H9 (cell line): ENCODE results near the gene BNIP5. TPM values are rescaled to one million over a fixed set of nuclear protein-coding genes. Genes with fewer than 3 reads are reported as not detected.

Experiments
- DNase-seq: peaks from one replicate; pipeline ENCODE4 v3.0.0-alpha.2; 2017
- H2AFZ ChIP-seq: one replicate; pipeline ENCODE4 v1.6.1; 2013; ENCODE audit warnings: mild to moderate bottlenecking, low read length, control low read depth, moderate library complexity
- H2AK5ac ChIP-seq: 2 replicates; pipeline ENCODE4 v1.6.1; 2013; ENCODE audit warnings: low read length, control low read depth, mixed read lengths; ENCODE audit not compliant: insufficient read length
- H2BK120ac ChIP-seq: one replicate; pipeline ENCODE4 v1.6.1; 2013; ENCODE audit warnings: low read depth, mild to moderate bottlenecking, low read length, control low read depth, inconsistent platforms; ENCODE audit not compliant: poor library complexity, severe bottlenecking
- H2BK12ac ChIP-seq: 2 replicates; pipeline ENCODE4 v1.6.1; 2013; ENCODE audit warnings: low read length, control low read depth, mixed read lengths, low read depth; ENCODE audit not compliant: insufficient read length
- H2BK15ac ChIP-seq: 2 replicates; pipeline ENCODE4 v1.6.1; 2013; ENCODE audit warnings: low read depth, low read length, control low read depth
- H2BK20ac ChIP-seq: one replicate; pipeline ENCODE4 v1.6.1; 2013; ENCODE audit warnings: low read depth, mild to moderate bottlenecking, low read length, control low read depth, inconsistent platforms; ENCODE audit not compliant: poor library complexity, severe bottlenecking
- H2BK5ac ChIP-seq: 2 replicates; pipeline ENCODE4 v1.6.1; 2013; ENCODE audit warnings: low read length, control low read depth, mixed read lengths; ENCODE audit not compliant: insufficient read length
- H3K14ac ChIP-seq: 2 replicates; pipeline ENCODE4 v1.6.1; 2013; ENCODE audit warnings: low read length, control low read depth; ENCODE audit not compliant: insufficient read depth
- H3K18ac ChIP-seq: 2 replicates; pipeline ENCODE4 v1.6.1; 2013; ENCODE audit warnings: low read depth, mild to moderate bottlenecking, mixed read lengths, low read length, control low read depth; ENCODE audit not compliant: insufficient read length
- H3K23ac ChIP-seq: 2 replicates; pipeline ENCODE4 v1.6.1; 2013; ENCODE audit warnings: low read length, control low read depth, mixed read lengths, low read depth; ENCODE audit not compliant: insufficient read length
- H3K23me2 ChIP-seq: 2 replicates; pipeline ENCODE4 v1.6.1; 2013; ENCODE audit warnings: low read depth, mild to moderate bottlenecking, mixed read lengths, low read length, control low read depth; ENCODE audit not compliant: insufficient read length, poor library complexity, severe bottlenecking
- H3K27ac ChIP-seq: 2 replicates; pipeline ENCODE4 v1.5.1; 2013; ENCODE audit warnings: low read length, control low read depth, mixed read lengths, low read depth; ENCODE audit not compliant: insufficient read length
- H3K27me3 ChIP-seq: 2 replicates; pipeline ENCODE4 v1.6.1; 2013; ENCODE audit warnings: low read length, control low read depth, inconsistent platforms; ENCODE audit not compliant: insufficient read depth
- H3K4ac ChIP-seq: 2 replicates; pipeline ENCODE4 v1.6.1; 2013; ENCODE audit warnings: low read depth, mild to moderate bottlenecking, control low read depth, inconsistent platforms, low read length, moderate library complexity
- H3K4me1 ChIP-seq: 2 replicates; pipeline ENCODE4 v1.6.1; 2013; ENCODE audit warnings: low read length, control low read depth, inconsistent platforms; ENCODE audit not compliant: insufficient read depth
- H3K4me2 ChIP-seq: 2 replicates; pipeline ENCODE4 v1.6.1; 2013; ENCODE audit warnings: low read length, control low read depth, mixed read lengths; ENCODE audit not compliant: insufficient read length, insufficient read depth
- H3K56ac ChIP-seq: 2 replicates; pipeline ENCODE4 v1.6.1; 2013; ENCODE audit warnings: low read depth, mild to moderate bottlenecking, mixed read lengths, low read length, control low read depth; ENCODE audit not compliant: insufficient read length
- H3K79me1 ChIP-seq: 2 replicates; pipeline ENCODE4 v1.6.1; 2013; ENCODE audit warnings: low read depth, mild to moderate bottlenecking, moderate library complexity, low read length, control low read depth, inconsistent platforms; ENCODE audit not compliant: insufficient read depth, poor library complexity, severe bottlenecking
- H3K79me2 ChIP-seq: 2 replicates; pipeline ENCODE4 v1.6.1; 2013; ENCODE audit warnings: low read length, control low read depth, inconsistent platforms; ENCODE audit not compliant: insufficient read depth
- H3K9ac ChIP-seq: 2 replicates; pipeline ENCODE4 v1.6.1; 2013; ENCODE audit warnings: low read length, control low read depth, mixed read lengths; ENCODE audit not compliant: insufficient read length; ENCODE audit errors: extremely low read depth
- H3K9me3 ChIP-seq: one replicate; pipeline ENCODE4 v1.6.1; 2013; ENCODE audit warnings: low read depth, low read length, inconsistent platforms; ENCODE audit not compliant: control insufficient read depth
- H3T11ph ChIP-seq: one replicate; pipeline ENCODE4 v1.6.1; 2013; ENCODE audit warnings: mild to moderate bottlenecking, low read length, control low read depth, inconsistent platforms
- H4K20me1 ChIP-seq: one replicate; pipeline ENCODE4 v1.6.1; 2013; ENCODE audit not compliant: control insufficient read depth, insufficient read length, insufficient read depth
- H4K5ac ChIP-seq: 2 replicates; pipeline ENCODE4 v1.6.1; 2013; ENCODE audit warnings: low read depth, mild to moderate bottlenecking, mixed read lengths, low read length, control low read depth; ENCODE audit not compliant: insufficient read length
- H4K8ac ChIP-seq: replicated peaks from 2 replicates; pipeline ENCODE4 v1.6.1; 2013; ENCODE audit warnings: low read length, control low read depth, mixed read lengths, low read depth; ENCODE audit not compliant: insufficient read length
- H4K91ac ChIP-seq: 2 replicates; pipeline ENCODE4 v1.6.1; 2013; ENCODE audit warnings: low read depth, mild to moderate bottlenecking, moderate library complexity, mixed read lengths, low read length, control low read depth; ENCODE audit not compliant: insufficient read length
- H3K27ac Mint-ChIP-seq, 3 experiments: 2 replicates in 2 of 3; 3 replicates in 1 of 3; pipeline ENCODE4 v1.8.0; 2020 to 2021; ENCODE audit warnings: mixed read lengths in 3 of 3, mild to moderate bottlenecking in 1 of 3, moderate library complexity in 1 of 3
- H3K27me3 Mint-ChIP-seq: 2 replicates; pipeline ENCODE4 v1.8.0; 2021; ENCODE audit warnings: low read depth, mild to moderate bottlenecking, moderate library complexity, mixed read lengths
- H3K36me3 Mint-ChIP-seq, 3 experiments: 2 replicates in 2 of 3; 3 replicates in 1 of 3; pipeline ENCODE4 v1.8.0; 2020 to 2021; ENCODE audit warnings: low read depth in 3 of 3, mixed read lengths in 3 of 3; ENCODE audit not compliant: insufficient read depth in 1 of 3
- H3K4me1 Mint-ChIP-seq, 2 experiments: 2 replicates each; pipeline ENCODE4 v1.8.0; 2020; ENCODE audit warnings: mixed read lengths in 2 of 2
- H3K4me3 Mint-ChIP-seq, 2 experiments: 2 replicates in 1 of 2; 3 replicates in 1 of 2; pipeline ENCODE4 v1.8.0; 2020 to 2021; ENCODE audit warnings: mild to moderate bottlenecking in 2 of 2, mixed read lengths in 2 of 2, moderate library complexity in 1 of 2
- H3K9me3 Mint-ChIP-seq, 2 experiments: 2 replicates in 1 of 2; 3 replicates in 1 of 2; pipeline ENCODE4 v1.8.0; 2020; ENCODE audit warnings: mild to moderate bottlenecking in 2 of 2, mixed read lengths in 2 of 2, moderate library complexity in 1 of 2
- WGBS: extraction: QIAGEN DNeasy Blood & Tissue Kit; methylation state at CpG from one replicate; pipeline ENCODE4 v1.1.7; 2013; ENCODE audit warnings: missing lambda C conversion rate, low lambda C conversion rate, mixed read lengths; ENCODE audit not compliant: insufficient read length; ENCODE audit errors: extremely low coverage; 5-methylcytosine and 5-hydroxymethylcytosine counted together
- total RNA-seq: library from RNA; stranded (reverse); gene quantifications from 2 replicates; pipeline ENCODE4 v1.2.1, GENCODE V29; 2021
- TF ChIP-seq, protein P1 (sequence below): fragments of 200-600 bp; sonication (generic); conservative IDR thresholded peaks from 3 replicates; pipeline ENCODE4 v1.8.0; 2021; ENCODE audit warnings: antibody characterized with exemption, mild to moderate bottlenecking

BNIP5 gene
- total RNA-seq, 1 experiment from 2014 or later = not detected

DNA sequence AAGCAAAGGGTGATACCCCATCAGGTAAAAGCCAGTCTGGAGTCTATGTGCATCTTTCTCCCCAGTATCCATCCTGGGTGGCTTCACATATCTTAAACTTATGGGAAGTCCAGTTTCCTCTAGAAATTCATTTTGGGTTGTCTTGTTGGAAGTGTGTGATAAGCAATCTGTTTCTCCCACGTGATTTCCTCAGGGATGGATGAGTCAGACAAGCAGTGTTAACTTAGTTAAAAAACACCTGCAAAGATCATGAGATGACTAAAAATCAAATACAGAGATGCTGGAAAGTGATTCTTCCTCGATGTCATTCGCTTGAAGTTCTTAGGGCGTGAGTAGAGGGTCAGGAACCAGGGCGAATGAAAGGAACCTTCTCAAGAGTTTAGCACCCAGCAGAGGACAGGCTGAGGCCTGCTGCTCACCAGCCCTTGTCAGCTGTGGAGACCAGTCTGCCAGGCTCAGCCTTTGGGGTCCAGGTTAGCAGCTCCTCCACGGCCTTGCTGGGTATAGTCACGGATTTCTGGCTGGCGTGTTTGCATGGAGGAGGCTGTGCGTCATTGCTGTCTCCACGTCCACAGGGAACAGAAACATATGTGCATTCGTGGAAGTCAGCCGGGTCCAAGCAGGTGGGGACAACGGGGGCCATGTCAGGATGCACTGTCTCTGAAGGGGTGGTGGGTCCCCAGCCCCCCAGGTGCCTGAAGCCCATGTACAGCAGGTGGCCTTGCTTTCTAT is 69.6 kb downstream of the BNIP5 start:
- Histone ChIP-seq H3K4me2 (no peak overlapping the region), H3K9me3 (no peaks in the 10 kb centered on the region), H4K8ac (no peak overlapping the region), H3K79me2 (no peaks in the 10 kb centered on the region), H3T11ph (no peak overlapping the region), H3K27me3 (no peaks in the 10 kb centered on the region), H4K5ac (no peak overlapping the region), H3K27ac (no peak overlapping the region), H2BK20ac (no peak overlapping the region), H3K4ac (no peak overlapping the region), H2AFZ (no peak overlapping the region), H2BK120ac (no peak overlapping the region), H2BK5ac (no peak overlapping the region), H2BK15ac (no peak overlapping the region), H4K91ac (no peak overlapping the region), H3K9ac (no peak overlapping the region), H3K4me1 (no peaks in the 10 kb centered on the region), H4K20me1 (no peaks in the 10 kb centered on the region), H3K14ac (no peak overlapping the region), H3K23me2 (no peaks in the 10 kb centered on the region), H3K18ac (no peak overlapping the region), H3K23ac (no peak overlapping the region), H2BK12ac (no peak overlapping the region), H3K79me1 (no peaks in the 10 kb centered on the region), H2AK5ac (no peak overlapping the region), H3K56ac (no peak overlapping the region)
- Mint-ChIP-seq H3K4me1 (peaks cover 4 to 12% of the 10 kb centered on the region in 2 experiments), H3K9me3 (peaks cover 3 to 5% of the 10 kb centered on the region in 2 experiments; a peak in 2 of 5 replicates), H3K4me3 (no peak overlapping the region), H3K27ac (no peak overlapping the region), H3K36me3 (no peaks in the 10 kb centered on the region; a peak in 1 of 7 replicates), H3K27me3 (peaks cover 12% of the 10 kb centered on the region)
- WGBS = no CpG with 5 or more reads among the region's 13 CpGs
- TF ChIP-seq, protein P1, sequence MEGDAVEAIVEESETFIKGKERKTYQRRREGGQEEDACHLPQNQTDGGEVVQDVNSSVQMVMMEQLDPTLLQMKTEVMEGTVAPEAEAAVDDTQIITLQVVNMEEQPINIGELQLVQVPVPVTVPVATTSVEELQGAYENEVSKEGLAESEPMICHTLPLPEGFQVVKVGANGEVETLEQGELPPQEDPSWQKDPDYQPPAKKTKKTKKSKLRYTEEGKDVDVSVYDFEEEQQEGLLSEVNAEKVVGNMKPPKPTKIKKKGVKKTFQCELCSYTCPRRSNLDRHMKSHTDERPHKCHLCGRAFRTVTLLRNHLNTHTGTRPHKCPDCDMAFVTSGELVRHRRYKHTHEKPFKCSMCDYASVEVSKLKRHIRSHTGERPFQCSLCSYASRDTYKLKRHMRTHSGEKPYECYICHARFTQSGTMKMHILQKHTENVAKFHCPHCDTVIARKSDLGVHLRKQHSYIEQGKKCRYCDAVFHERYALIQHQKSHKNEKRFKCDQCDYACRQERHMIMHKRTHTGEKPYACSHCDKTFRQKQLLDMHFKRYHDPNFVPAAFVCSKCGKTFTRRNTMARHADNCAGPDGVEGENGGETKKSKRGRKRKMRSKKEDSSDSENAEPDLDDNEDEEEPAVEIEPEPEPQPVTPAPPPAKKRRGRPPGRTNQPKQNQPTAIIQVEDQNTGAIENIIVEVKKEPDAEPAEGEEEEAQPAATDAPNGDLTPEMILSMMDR = no peak
- DNase-seq = no peak

Other genes with a start within 250 kb of the BNIP5 start
- gene MAPK13, start 206.4 kb downstream of the BNIP5 start, total RNA-seq = 18.9 and 19.2 TPM in 2 replicates
- 43.4 and 45.9 TPM in 2 replicates for gene BRPF3, start 140.1 kb downstream of the BNIP5 start, total RNA-seq
- 0.09 TPM in 1 of 2 replicates, not detected in the other for gene PNPLA1, start 66.8 kb downstream of the BNIP5 start, total RNA-seq
- gene ETV7, start 50.8 kb upstream of the BNIP5 start, total RNA-seq = 0.92 and 0.94 TPM in 2 replicates
- gene PXT1, start 106.0 kb upstream of the BNIP5 start, total RNA-seq = not detected in 2 replicates
- 22.2 and 22.6 TPM in 2 replicates for gene KCTD20, start 106.1 kb upstream of the BNIP5 start, total RNA-seq
- 17.5 TPM in 2 replicates for gene STK38, start 210.6 kb upstream of the BNIP5 start, total RNA-seq